SK-MEL-5 (cell line): Measurements from ENCODE around the gene TROAP. TPM values are rescaled to one million over a fixed set of nuclear protein-coding genes. Genes with fewer than 3 reads are reported as not detected.
"Not testable (repeated sequence)": the region's sequence is repeated elsewhere in the genome, so short reads cannot be mapped to it uniquely, and the experiment has no call there.

Source experiments
- DNase-seq: peaks from one replicate; pipeline ENCODE4 v3.0.0-alpha.2; 2016; ENCODE audit warnings: low read depth, low spot score
- in situ Hi-C: cut with HindIII; loops from 2 replicates; pipeline ENCODE4 v1.10.0; 2016; ENCODE audit warnings: low sequenced_read_pairs, high pct_unique_total_duplicates, low pct_unique_long_range_greater_than_20kb
- total RNA-seq: library from RNA; depleted of rRNA; stranded (reverse); fragments of >200 nt; shearing (Covaris generic); gene quantifications from 2 replicates; pipeline ENCODE4 v1.2.3, GENCODE V29; 2014; rRNA removed

Gene TROAP
- total RNA-seq, 1 experiment from 2014 or later: 28.6 TPM

- in situ Hi-C loops: no loop called here
- no peak for DNase-seq
Observed at GRCh38 chr12:49370539-49370938, 47.5 kb downstream of the TROAP start.

- in situ Hi-C loops: no loop called here
- no peak for DNase-seq
Observed at GRCh38 chr12:49375406-49375805, 52.4 kb downstream of the TROAP start.

- in situ Hi-C loops: no loop called here
- no peak for DNase-seq
Observed at GRCh38 chr12:49377386-49377785, 54.3 kb downstream of the TROAP start.

- in situ Hi-C loops, DNase-seq: not testable (repeated sequence)
Observed at GRCh38 chr12:49380184-49380583, 57.1 kb downstream of the TROAP start.

Other genes starting within 250 kb of the TROAP start
- 0.05 and 0.21 TPM in 2 replicates for gene DHH, start 228.5 kb upstream of the TROAP start, total RNA-seq
- gene LMBR1L, start 212.4 kb upstream of the TROAP start, total RNA-seq: 20.6 and 21.7 TPM in 2 replicates
- gene TUBA1B, start 191.9 kb upstream of the TROAP start, total RNA-seq: 1,958 and 1,976 TPM in 2 replicates
- gene TUBA1A, start 134.2 kb upstream of the TROAP start, total RNA-seq: 147 and 170 TPM in 2 replicates
- gene TUBA1C, start 58.2 kb upstream of the TROAP start, total RNA-seq: 315 and 342 TPM in 2 replicates
- gene PRPH, start 28.1 kb upstream of the TROAP start, total RNA-seq: not detected in 2 replicates
- gene C1QL4, start 13.9 kb downstream of the TROAP start, total RNA-seq: 3.5 and 3.6 TPM in 2 replicates
- gene DNAJC22, start 23.6 kb downstream of the TROAP start, total RNA-seq: 11.9 and 13.2 TPM in 2 replicates
- 57.0 and 71.5 TPM in 2 replicates for gene SPATS2, start 44.2 kb downstream of the TROAP start, total RNA-seq
- 0.66 and 0.90 TPM in 2 replicates for gene KCNH3, start 215.8 kb downstream of the TROAP start, total RNA-seq
- gene MCRS1, start 244.9 kb downstream of the TROAP start, total RNA-seq: 42.5 and 45.2 TPM in 2 replicates